K562 (cell line): Measurements from ENCODE around the gene HMCN2. TPM values are rescaled to one million over a fixed set of nuclear protein-coding genes. Genes with fewer than 3 reads are reported as not detected.

ENCODE experiments used
- ATAC-seq: fragments of 200-7000 bp; cut with Tn5 transposase; 3 replicates; pipeline ENCODE4 v1.9.1; 2020; ENCODE audit warnings: moderate library complexity
- BruUV-seq: library from RNA; stranded (reverse); fragments of 400-500 nt; replicated peaks from 2 replicates; lab custom pipeline; 2021; lab: Mats Ljungman, UMichigan
- CTCF ChIA-PET: fragments of 300-600 bp; formaldehyde crosslinking; extraction: SDS; loops from one replicate; lab custom pipeline; 2021; ENCODE audit warnings: low intra/inter-chr PET ratio; lab: Yijun Ruan, JAX
- POLR2A ChIA-PET: fragments of 300-600, 350-650 bp; sonication (Branson Sonifier 250); formaldehyde crosslinking; extraction: SDS; loops from one replicate; lab custom pipeline; 2021; ENCODE audit warnings: antibody characterized with exemption, inconsistent platforms; lab: Yijun Ruan, JAX
- DNase-seq, 4 experiments: peaks; one replicate each; pipeline versions ENCODE4 v3.0.0 to v3.0.0-alpha.2; 2011 to 2018; ENCODE audit warnings: low spot score in 3 of 4, mixed read lengths in 3 of 4; ENCODE audit errors: extremely low read depth in 1 of 4
- FAIRE-seq: peaks from 2 replicates; lab custom pipeline; 2011; peaks lifted over from hg19 to GRCh38; lab: Jason Lieb, UNC
- H2AFZ ChIP-seq: 2 replicates; pipeline ENCODE4 v1.6.0; 2011; ENCODE audit warnings: low read depth, low read length, control low read depth, inconsistent platforms
- H3K27ac ChIP-seq: fragments of 200-600 bp; 3 replicates; pipeline ENCODE4 v1.8.0; 2011; ENCODE audit warnings: low read depth, mild to moderate bottlenecking, control low read depth, inconsistent platforms, low read length, moderate library complexity, mixed read lengths; ENCODE audit errors: extremely low read depth
- H3K27me3 ChIP-seq, 2 experiments: fragments of 300-600 bp in 1 of 2; 2 replicates in 1 of 2; 3 replicates in 1 of 2; pipeline versions ENCODE4 v1.6.0 to v1.8.0; 2011; ENCODE audit warnings: inconsistent platforms in 2 of 2, low read length in 2 of 2, mild to moderate bottlenecking in 1 of 2, mixed read lengths in 1 of 2, moderate library complexity in 1 of 2; ENCODE audit not compliant: control insufficient read depth in 2 of 2, insufficient read depth in 2 of 2
- H3K36me3 ChIP-seq: fragments of 300-600 bp; 3 replicates; pipeline ENCODE4 v1.8.0; 2011; ENCODE audit warnings: mild to moderate bottlenecking, low read length, inconsistent platforms; ENCODE audit not compliant: control insufficient read depth, insufficient read depth
- H3K4me1 ChIP-seq, 2 experiments: fragments of 200-600 bp in 1 of 2; replicated peaks in 1 of 2; 2 replicates in 1 of 2; 3 replicates in 1 of 2; pipeline versions ENCODE4 v1.5.1 to v1.8.0; 2011; ENCODE audit warnings: inconsistent platforms in 2 of 2, low read length in 2 of 2, mild to moderate bottlenecking in 1 of 2, mixed read lengths in 1 of 2, moderate library complexity in 1 of 2; ENCODE audit not compliant: control insufficient read depth in 2 of 2, insufficient read depth in 2 of 2
- H3K4me2 ChIP-seq: 2 replicates; pipeline ENCODE4 v1.6.1; 2011; ENCODE audit warnings: low read length, control low read depth, inconsistent platforms, mixed read lengths; ENCODE audit not compliant: insufficient read depth
- H3K4me3 ChIP-seq: fragments of 200-600 bp; sonication (generic), shearing (Covaris generic); 2 replicates; pipeline ENCODE4 v1.5.1; 2016; ENCODE audit warnings: control low read depth, inconsistent platforms
- H3K79me2 ChIP-seq: fragments of 200-600 bp; 3 replicates; pipeline ENCODE4 v1.8.0; 2011; ENCODE audit warnings: low read length, inconsistent platforms; ENCODE audit not compliant: control insufficient read depth, insufficient read depth
- H3K9ac ChIP-seq, 2 experiments: 2 replicates each; pipeline versions ENCODE4 v1.6.0 to v1.6.1; 2011; ENCODE audit warnings: low read depth in 2 of 2, low read length in 2 of 2, control low read depth in 1 of 2, inconsistent platforms in 1 of 2, mild to moderate bottlenecking in 1 of 2, mixed read lengths in 1 of 2; ENCODE audit not compliant: insufficient read depth in 1 of 2
- H3K9me1 ChIP-seq: one replicate; pipeline ENCODE4 v1.6.0; 2011; ENCODE audit warnings: inconsistent platforms, mild to moderate bottlenecking, low read length, moderate library complexity; ENCODE audit not compliant: control insufficient read depth, insufficient read depth
- H3K9me3 ChIP-seq: replicated peaks from 2 replicates; pipeline ENCODE4 v1.5.1; 2011; ENCODE audit warnings: low read depth, low read length, inconsistent platforms; ENCODE audit not compliant: control insufficient read depth, insufficient read depth
- H4K20me1 ChIP-seq: replicated peaks from 2 replicates; pipeline ENCODE4 v1.6.1; 2011; ENCODE audit warnings: low read length, inconsistent platforms, mixed read lengths; ENCODE audit not compliant: control insufficient read depth, insufficient read depth
- CTCF ChIP-seq, 3 experiments: IDR thresholded peaks in 2 of 3; conservative IDR thresholded peaks in 1 of 3; 2 replicates each; pipeline ENCODE4 v1.5.1; 2011 to 2012; ENCODE audit warnings: low read length in 3 of 3, mild to moderate bottlenecking in 3 of 3, control low read depth in 2 of 3, improper control_type of control experiment in 1 of 3, inconsistent platforms in 1 of 3, low read depth in 1 of 3, mixed read lengths in 1 of 3, moderate library complexity in 1 of 3; ENCODE audit not compliant: insufficient read depth in 2 of 3
- ETS1 ChIP-seq: conservative IDR thresholded peaks from 2 replicates; pipeline ENCODE4 v1.6.1; 2011; ENCODE audit warnings: low read depth, mild to moderate bottlenecking, low read length; ENCODE audit not compliant: control insufficient read depth
- PHF8 ChIP-seq: fragments of 200-600 bp; sonication (generic); IDR thresholded peaks from 2 replicates; pipeline ENCODE4 v1.6.1; 2012; ENCODE audit warnings: mixed run types, mild to moderate bottlenecking, inconsistent platforms, low read length, moderate library complexity, borderline replicate concordance
- PML ChIP-seq: IDR thresholded peaks from 2 replicates; pipeline ENCODE4 v1.6.1; 2012; ENCODE audit warnings: low read length, inconsistent platforms
- RAD21 ChIP-seq, 2 experiments: fragments of 250-450 bp in 1 of 2; fragments of 450-650 bp in 1 of 2; sonication (Bioruptor Pico) in 1 of 2; formaldehyde crosslinking in 1 of 2; IDR thresholded peaks in 1 of 2; conservative IDR thresholded peaks in 1 of 2; 2 replicates each; pipeline versions ENCODE4 v1.4.0 to v1.8.0; 2020 to 2022; ENCODE audit warnings: mild to moderate bottlenecking in 2 of 2, moderate library complexity in 1 of 2
- REST ChIP-seq, 2 experiments: fragments of 450-650 bp; formaldehyde crosslinking in 1 of 2; IDR thresholded peaks; 2 replicates each; pipeline versions ENCODE4 v1.4.0 to v1.6.1; 2014 to 2020; ENCODE audit warnings: mild to moderate bottlenecking in 2 of 2, borderline replicate concordance in 1 of 2, low read depth in 1 of 2
- WGBS: fragments of 100-300 bp; shearing (Covaris generic); methylation state at CpG from one replicate; pipeline ENCODE4 v1.1.6; 2016; ENCODE audit warnings: low coverage, mixed read lengths; ENCODE audit not compliant: insufficient coverage; ENCODE audit errors: missing lambda C conversion rate; 5-methylcytosine and 5-hydroxymethylcytosine counted together
- in situ Hi-C: fragments of 300-500 bp; cut with MboI; formaldehyde crosslinking; loops from 4 replicates; pipeline ENCODE4 v1.15.0; 2018; ENCODE audit warnings: inconsistent platforms, mixed read lengths
- intact Hi-C: fragments of 100-400 bp; cut with micrococcal nuclease; formaldehyde crosslinking; loops from 2 replicates; pipeline ENCODE4 v1.14.2; 2022
- polyA plus RNA-seq, 8 experiments: library from polyadenylated mRNA; depleted of rRNA in 4 of 8; stranded (reverse) in 5 of 8; unstranded in 3 of 8; fragments of >200 nt; fragmentation: Nextera tagmentation in 2 of 8; fragmentation: Illumina TruSeq in 1 of 8; extraction: Ambion mirVana in 2 of 8; extraction: Trizol in 1 of 8; gene quantifications; 2 replicates each; pipeline versions ENCODE4 v1.2.1 to v1.2.3, GENCODE V29; 2011 to 2014; ENCODE audit warnings: inconsistent platforms in 1 of 8, missing spikeins in 1 of 8
- total RNA-seq, 7 experiments: library from RNA; depleted of rRNA in 6 of 7; stranded (reverse); fragments of >200 nt in 6 of 7; fragmentation: Illumina TruSeq in 2 of 7; extraction: Trizol in 2 of 7; gene quantifications; 2 replicates each; pipeline versions ENCODE4 v1.2.1 to v1.2.3, GENCODE V29; 2011 to 2021; ENCODE audit warnings: low replicate concordance in 1 of 7

HMCN2 gene
- total and polyA plus RNA-seq, 9 of the 15 experiments (the other 6 are each of a cell fraction or from before 2014, with no cell fraction given), result 0.01 TPM; not detected in 8

- BruUV-seq, result no TSS peak
- intact Hi-C loops, result no loop called here
- TF ChIP-seq CTCF (IDR thresholded peaks at IDR 0.05 in 2 of 3, conservative IDR thresholded peaks at IDR 0.05 in 1 of 3; ENCODE audit: insufficient read depth in 2 of 3, low read depth in 1 of 3, low read length in 3 of 3) (peak; percentile 22 to 24 (median 23); a peak in 3 of 6 replicates), PHF8 (no peak), RAD21 (CRISPR knock-in tag; conservative IDR thresholded peaks at IDR 0.05 in 1 of 2, IDR thresholded peaks at IDR 0.05 in 1 of 2) (peak in 1 of 2 experiments; percentile 37; a peak in 2 of 4 replicates), PML (no peak), ETS1 (no peak), REST (IDR thresholded peaks at IDR 0.05; ENCODE audit: borderline replicate concordance) (peak; percentile 2; the same call in 1 of the 2 replicates), REST (CRISPR knock-in tag; IDR thresholded peaks at IDR 0.05; ENCODE audit: low read depth) (no peak)
- WGBS, result 7% methylated on average over 6 of the region's 9 CpGs
- no peak overlapping the region for H2AFZ ChIP-seq
- no peaks in the 10 kb centered on the region for H3K36me3 ChIP-seq
- no peak overlapping the region for H3K4me2 ChIP-seq
- in situ Hi-C loops, result no loop called here
- peaks cover 21 to 79% of the 10 kb centered on the region in 2 experiments for H3K27me3 ChIP-seq
- H3K4me3 ChIP-seq, result no peak overlapping the region
- no peak overlapping the region for H3K9ac ChIP-seq
- no peak for DNase-seq
- H3K9me3 ChIP-seq, result no peaks in the 10 kb centered on the region
- no peaks in the 10 kb centered on the region for H3K79me2 ChIP-seq
- CTCF ChIA-PET, result no interaction called here
- FAIRE-seq, result no peak
- POLR2A ChIA-PET, result interaction anchor here (0.6 kb wide), 1 partner anchor 19 kb away, joined by 3 read pairs; no protein-coding TSS in a partner anchor
- H4K20me1 ChIP-seq, result peaks cover 3% of the 10 kb centered on the region; the same call in 1 of the 2 replicates
- ATAC-seq, result peak; percentile 60; the same call in 2 of the 3 replicates
- no peaks in the 10 kb centered on the region for H3K4me1 ChIP-seq
- H3K9me1 ChIP-seq, result no peaks in the 10 kb centered on the region
- H3K27ac ChIP-seq, result no peak overlapping the region
These were observed 143.1 kb downstream of the HMCN2 start for GRCh38 chr9:130408669-130409068.
